ENCODE measurements around the gene RNF4.

GRCh38 chr4:2449511-2450392, 19.2 kb upstream of the RNF4 start:
- TF ChIP-seq, protein P1, sequence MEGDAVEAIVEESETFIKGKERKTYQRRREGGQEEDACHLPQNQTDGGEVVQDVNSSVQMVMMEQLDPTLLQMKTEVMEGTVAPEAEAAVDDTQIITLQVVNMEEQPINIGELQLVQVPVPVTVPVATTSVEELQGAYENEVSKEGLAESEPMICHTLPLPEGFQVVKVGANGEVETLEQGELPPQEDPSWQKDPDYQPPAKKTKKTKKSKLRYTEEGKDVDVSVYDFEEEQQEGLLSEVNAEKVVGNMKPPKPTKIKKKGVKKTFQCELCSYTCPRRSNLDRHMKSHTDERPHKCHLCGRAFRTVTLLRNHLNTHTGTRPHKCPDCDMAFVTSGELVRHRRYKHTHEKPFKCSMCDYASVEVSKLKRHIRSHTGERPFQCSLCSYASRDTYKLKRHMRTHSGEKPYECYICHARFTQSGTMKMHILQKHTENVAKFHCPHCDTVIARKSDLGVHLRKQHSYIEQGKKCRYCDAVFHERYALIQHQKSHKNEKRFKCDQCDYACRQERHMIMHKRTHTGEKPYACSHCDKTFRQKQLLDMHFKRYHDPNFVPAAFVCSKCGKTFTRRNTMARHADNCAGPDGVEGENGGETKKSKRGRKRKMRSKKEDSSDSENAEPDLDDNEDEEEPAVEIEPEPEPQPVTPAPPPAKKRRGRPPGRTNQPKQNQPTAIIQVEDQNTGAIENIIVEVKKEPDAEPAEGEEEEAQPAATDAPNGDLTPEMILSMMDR (conservative IDR thresholded peaks at IDR 0.05 in 1 of 2, IDR thresholded peaks at IDR 0.05 in 1 of 2; ENCODE audit: low read depth in 1 of 2, low read length in 2 of 2), result no peak
- TF ChIP-seq EZH2 (IDR thresholded peaks at IDR 0.05; ENCODE audit: low read length, missing control alignments), result no peak

All from fibroblast of lung (primary cell).